ENCODE data around the gene GFY. TPM values are rescaled to one million over a fixed set of nuclear protein-coding genes. Genes with fewer than 3 reads are reported as not detected.

The GFY gene
- not detected in 2 replicates for total RNA-seq

GRCh38 chr19:49425178-49425577 is at the start of gene GFY:
TSS of gene GFY (plus strand) at chr19:49425388. CDS start at chr19:49426431, 1,043 bp downstream.

GRCh38 chr19:49387936-49388372 is 37.2 kb upstream of the GFY start, which contains the start of gene KASH5:
TSS of gene KASH5 (plus strand) at chr19:49388249. CDS start at chr19:49390884, 2,635 bp downstream.

GRCh38 chr19:49423071-49423984 is 1.9 kb upstream of the GFY start, which contains the start of gene PTH2:
TSS of gene PTH2 (minus strand) at chr19:49423441. CDS start at chr19:49423339, 102 bp downstream.

GRCh38 chr19:49441210-49441959 is 16.2 kb downstream of the GFY start, which contains the start of gene SLC17A7:
TSS of gene SLC17A7 (minus strand) at chr19:49441527. CDS start at chr19:49441379, 148 bp downstream.

GRCh38 chr19:49451430-49452181 is 26.4 kb downstream of the GFY start, which contains the start of gene PIH1D1:
TSS of gene PIH1D1 (minus strand) at chr19:49451814. CDS start at chr19:49451574, 240 bp downstream.

GRCh38 chr19:49453013-49453756 is 28.0 kb downstream of the GFY start, which contains the start of gene ALDH16A1:
TSS of gene ALDH16A1 (plus strand) at chr19:49453225. CDS start at chr19:49453332, 107 bp downstream.

GRCh38 chr19:49473868-49474541 is 48.8 kb downstream of the GFY start, which contains the start of gene FLT3LG:
TSS of gene FLT3LG (plus strand) at chr19:49474215. CDS start at chr19:49474640, 425 bp downstream.

Other genes with a start within 250 kb of the GFY start
- gene SLC6A16, start 100.2 kb upstream of the GFY start, total RNA-seq, result 0.08 TPM in 1 of 2 replicates, not detected in the other
- gene CD37, start 90.0 kb upstream of the GFY start, total RNA-seq, result not detected in 2 replicates
- 56.4 and 70.2 TPM in 2 replicates for gene TEAD2, start 63.0 kb upstream of the GFY start, total RNA-seq
- gene DKKL1, start 61.5 kb upstream of the GFY start, total RNA-seq, result 1.2 and 2.1 TPM in 2 replicates
- gene KASH5, start 37.1 kb upstream of the GFY start, total RNA-seq, result not detected in 2 replicates
- not detected in 2 replicates for gene PTH2, start 1.9 kb upstream of the GFY start, total RNA-seq
- gene SLC17A7, start 16.1 kb downstream of the GFY start, total RNA-seq, result not detected in 2 replicates
- 88.8 and 114 TPM in 2 replicates for gene PIH1D1, start 26.4 kb downstream of the GFY start, total RNA-seq
- 15.3 and 34.4 TPM in 2 replicates for gene ALDH16A1, start 27.8 kb downstream of the GFY start, total RNA-seq
- gene FLT3LG, start 48.8 kb downstream of the GFY start, total RNA-seq, result 3.5 and 4.8 TPM in 2 replicates
- 3,720 and 4,767 TPM in 2 replicates for gene RPL13A, start 62.2 kb downstream of the GFY start, total RNA-seq
- 3,676 and 7,959 TPM in 2 replicates for gene RPS11, start 71.0 kb downstream of the GFY start, total RNA-seq
- gene FCGRT, start 87.3 kb downstream of the GFY start, total RNA-seq, result 70.7 and 127 TPM in 2 replicates
- 108 and 253 TPM in 2 replicates for gene RCN3, start 102.6 kb downstream of the GFY start, total RNA-seq
- 80.7 and 83.4 TPM in 2 replicates for gene NOSIP, start 155.2 kb downstream of the GFY start, total RNA-seq
- gene PRRG2, start 155.9 kb downstream of the GFY start, total RNA-seq, result 2.1 and 4.5 TPM in 2 replicates
- gene PRR12, start 165.8 kb downstream of the GFY start, total RNA-seq, result 7.4 and 16.8 TPM in 2 replicates
- 64.0 and 122 TPM in 2 replicates for gene RRAS, start 214.8 kb downstream of the GFY start, total RNA-seq
- gene SCAF1, start 216.8 kb downstream of the GFY start, total RNA-seq, result 29.5 and 39.8 TPM in 2 replicates
- gene IRF3, start 240.5 kb downstream of the GFY start, total RNA-seq, result 43.8 and 83.4 TPM in 2 replicates
- gene BCL2L12, start 240.5 kb downstream of the GFY start, total RNA-seq, result 12.6 and 19.8 TPM in 2 replicates

All from epithelial cell of alveolus of lung (primary cell).